NCI-H510A (cell line): Measurements from ENCODE around the gene MAN2A1.

Experiments
- DNase-seq: peaks from one replicate; lab custom pipeline; 2025; lab: John Stamatoyannopoulos, UW

Gene MAN2A1

GRCh38 chr5:109689740-109690241 lies at the start of gene MAN2A1:
TSS of gene MAN2A1 (plus strand) at chr5:109689927. CDS start at chr5:109690418, 491 bp downstream.
- DNase-seq: peak; percentile 34

- no peak for DNase-seq
These were observed 48.8 kb upstream of the MAN2A1 start for GRCh38 chr5:109640976-109641375.

- DNase-seq: no peak
These were observed 45.9 kb upstream of the MAN2A1 start for GRCh38 chr5:109643791-109644350.

- no peak for DNase-seq
These were observed 44.9 kb upstream of the MAN2A1 start for GRCh38 chr5:109644829-109645228.

- DNase-seq: peak; percentile 1
These were observed 44.0 kb upstream of the MAN2A1 start for GRCh38 chr5:109645707-109646192.

- no peak for DNase-seq
These were observed 40.4 kb upstream of the MAN2A1 start for GRCh38 chr5:109649318-109649717.

GRCh38 chr5:109650493-109650892 lies 39.2 kb upstream of the MAN2A1 start:
- DNase-seq: no peak

GRCh38 chr5:109652096-109652495 lies 37.6 kb upstream of the MAN2A1 start:
- no peak for DNase-seq

- no peak for DNase-seq
These were observed 36.7 kb upstream of the MAN2A1 start for GRCh38 chr5:109653042-109653441.

- DNase-seq: no peak
These were observed 36.0 kb upstream of the MAN2A1 start for GRCh38 chr5:109653561-109654239.

- no peak for DNase-seq
These were observed 35.3 kb upstream of the MAN2A1 start for GRCh38 chr5:109654455-109654854.

GRCh38 chr5:109655841-109656240 lies 33.9 kb upstream of the MAN2A1 start:
- DNase-seq: no peak

- DNase-seq: no peak
These were observed 32.9 kb upstream of the MAN2A1 start for GRCh38 chr5:109656829-109657228.

GRCh38 chr5:109659901-109660300 lies 29.8 kb upstream of the MAN2A1 start:
- no peak for DNase-seq

GRCh38 chr5:109660301-109660700 lies 29.4 kb upstream of the MAN2A1 start:
- DNase-seq: no peak

- no peak for DNase-seq
These were observed 21.5 kb upstream of the MAN2A1 start for GRCh38 chr5:109668237-109668636.

GRCh38 chr5:109668668-109669422 lies 20.9 kb upstream of the MAN2A1 start:
- DNase-seq: no peak

GRCh38 chr5:109669991-109670706 lies 19.6 kb upstream of the MAN2A1 start:
- DNase-seq: no peak

- no peak for DNase-seq
These were observed 18.6 kb upstream of the MAN2A1 start for GRCh38 chr5:109671136-109671535.

GRCh38 chr5:109674596-109674995 lies 15.1 kb upstream of the MAN2A1 start:
- no peak for DNase-seq

- no peak for DNase-seq
These were observed 12.8 kb upstream of the MAN2A1 start for GRCh38 chr5:109676920-109677319.

GRCh38 chr5:109678447-109678846 lies 11.3 kb upstream of the MAN2A1 start:
- DNase-seq: no peak
